Keratinocyte (primary cell): Measurements from ENCODE around the gene UBFD1.

Source experiments
- CTCF ChIP-seq, 3 experiments: IDR thresholded peaks in 1 of 3; conservative IDR thresholded peaks in 1 of 3; optimal IDR thresholded peaks in 1 of 3; 2 replicates in 2 of 3; 3 replicates in 1 of 3; pipeline versions ENCODE3 to v1.5.1; 2011; ENCODE audit warnings: low read length in 3 of 3, mild to moderate bottlenecking in 3 of 3, moderate library complexity in 2 of 3, control low read depth in 1 of 3, inconsistent platforms in 1 of 3; ENCODE audit not compliant: insufficient read depth in 2 of 3; ENCODE audit errors: extremely low read depth in 1 of 3
- EZH2 ChIP-seq: IDR thresholded peaks from one replicate; pipeline ENCODE4 v1.6.1; 2012; ENCODE audit warnings: inconsistent platforms, mild to moderate bottlenecking, low read length, moderate library complexity

GRCh38 chr16:23523876-23524385 lies 33.6 kb upstream of the UBFD1 start:
- TF ChIP-seq CTCF (optimal IDR thresholded peaks at IDR 0.05 in 1 of 3, IDR thresholded peaks at IDR 0.05 in 1 of 3, conservative IDR thresholded peaks at IDR 0.05 in 1 of 3; ENCODE audit: extremely low read depth in 1 of 3, insufficient read depth in 2 of 3, low read length in 3 of 3) (no peak), EZH2 (no peak)
